T-helper 1 cell treated with Interleukin-12 subunit alpha and Interleukin-12 subunit beta and Interleukin-4 antibody, amounts not matched to agents 30 μg/mL and 1 μg/mL, for 36 hours (primary cell): ENCODE measurements around the gene ZBTB7B.

Experiments
- H3K27ac Mint-ChIP-seq: one replicate; pipeline ENCODE4 v1.8.0; 2021; ENCODE audit warnings: mild to moderate bottlenecking, mixed read lengths
- H3K27me3 Mint-ChIP-seq: one replicate; pipeline ENCODE4 v1.8.0; 2021; ENCODE audit warnings: low read depth, mixed read lengths
- H3K36me3 Mint-ChIP-seq: one replicate; pipeline ENCODE4 v1.8.0; 2021; ENCODE audit warnings: low read depth, mixed read lengths
- H3K4me1 Mint-ChIP-seq: one replicate; pipeline ENCODE4 v1.8.0; 2021; ENCODE audit warnings: low read depth, mixed read lengths
- H3K4me3 Mint-ChIP-seq: one replicate; pipeline ENCODE4 v1.8.0; 2021; ENCODE audit warnings: mild to moderate bottlenecking, moderate library complexity, mixed read lengths
- H3K9me3 Mint-ChIP-seq: one replicate; pipeline ENCODE4 v1.8.0; 2021; ENCODE audit warnings: mixed read lengths

The ZBTB7B gene

DNA sequence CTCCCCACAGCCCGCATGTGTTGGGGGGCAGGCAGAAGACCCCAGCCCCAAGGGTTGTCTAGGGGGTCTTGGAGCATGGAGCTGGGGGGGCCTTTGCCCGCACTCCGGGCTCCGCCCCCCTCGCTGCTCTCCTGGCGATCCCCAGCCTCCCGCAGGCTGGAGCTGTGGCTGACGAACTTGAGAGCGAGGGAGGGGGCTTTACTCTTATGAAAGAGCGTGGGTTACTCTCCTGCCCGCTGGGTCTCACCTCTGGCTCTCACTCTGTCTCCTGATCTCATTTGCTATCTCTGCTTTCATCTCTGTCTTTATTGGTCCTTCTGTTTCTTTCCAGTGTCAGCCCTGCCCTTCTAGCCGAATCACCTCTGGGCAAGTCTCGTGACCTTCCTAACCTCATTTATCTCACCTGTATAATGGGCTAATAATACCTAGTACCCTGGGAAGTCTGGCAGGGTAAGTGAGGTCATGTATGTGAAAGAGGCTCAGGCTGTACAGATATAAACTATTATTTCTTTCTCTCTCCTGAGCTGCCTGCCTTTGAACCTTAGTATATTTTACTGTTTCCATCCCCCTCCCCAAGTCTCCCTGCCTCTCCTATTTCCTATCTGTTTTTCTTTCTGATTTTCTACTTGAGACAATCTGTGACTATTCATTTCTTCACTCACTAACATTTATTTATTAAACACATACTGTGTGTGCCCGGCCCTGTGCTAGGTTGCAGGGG lies 61.7 kb downstream of the ZBTB7B start:
- H3K27me3 Mint-ChIP-seq = peaks cover 5% of the 10 kb centered on the region
- H3K9me3 Mint-ChIP-seq = no peaks in the 10 kb centered on the region
- peaks cover 14% of the 10 kb centered on the region for H3K36me3 Mint-ChIP-seq
- H3K4me3 Mint-ChIP-seq = peak overlapping the region; percentile 89
- peak overlapping the region; percentile 66 for H3K27ac Mint-ChIP-seq
- H3K4me1 Mint-ChIP-seq = peaks cover 21% of the 10 kb centered on the region

DNA sequence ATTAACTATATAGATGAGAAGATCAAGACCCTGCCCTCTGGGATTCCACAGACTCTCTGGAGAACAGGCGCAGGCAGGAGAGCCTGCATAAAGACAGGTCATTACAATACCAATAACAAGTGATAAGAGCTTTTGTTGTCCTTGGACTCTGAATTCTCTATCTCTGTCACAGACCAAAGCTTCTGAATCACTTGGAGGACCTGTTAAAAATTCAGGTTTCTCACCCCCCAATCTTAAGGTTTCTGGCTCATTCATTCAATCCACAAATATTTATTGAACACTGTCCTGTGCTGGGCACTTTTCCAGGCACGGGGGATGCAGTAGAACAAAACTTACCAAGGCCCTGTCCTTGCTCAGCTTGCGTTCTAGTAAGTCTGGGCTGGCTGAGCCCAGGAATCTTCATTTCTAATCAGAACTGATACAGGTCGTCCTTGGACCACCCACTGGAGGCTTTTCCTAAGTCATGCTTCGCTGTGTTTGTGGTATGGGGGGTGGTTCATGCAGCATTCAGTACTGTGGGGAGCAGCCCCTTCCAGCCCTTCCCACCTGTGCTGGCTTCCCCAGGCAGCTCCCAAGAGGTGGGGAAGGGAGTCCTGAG lies 62.3 kb downstream of the ZBTB7B start:
- peak overlapping the region; percentile 89 for H3K4me3 Mint-ChIP-seq
- H3K36me3 Mint-ChIP-seq = peaks cover 14% of the 10 kb centered on the region
- no peak overlapping the region for H3K27ac Mint-ChIP-seq
- peaks cover 21% of the 10 kb centered on the region for H3K4me1 Mint-ChIP-seq
- no peaks in the 10 kb centered on the region for H3K9me3 Mint-ChIP-seq
- H3K27me3 Mint-ChIP-seq = peaks cover 5% of the 10 kb centered on the region

DNA sequence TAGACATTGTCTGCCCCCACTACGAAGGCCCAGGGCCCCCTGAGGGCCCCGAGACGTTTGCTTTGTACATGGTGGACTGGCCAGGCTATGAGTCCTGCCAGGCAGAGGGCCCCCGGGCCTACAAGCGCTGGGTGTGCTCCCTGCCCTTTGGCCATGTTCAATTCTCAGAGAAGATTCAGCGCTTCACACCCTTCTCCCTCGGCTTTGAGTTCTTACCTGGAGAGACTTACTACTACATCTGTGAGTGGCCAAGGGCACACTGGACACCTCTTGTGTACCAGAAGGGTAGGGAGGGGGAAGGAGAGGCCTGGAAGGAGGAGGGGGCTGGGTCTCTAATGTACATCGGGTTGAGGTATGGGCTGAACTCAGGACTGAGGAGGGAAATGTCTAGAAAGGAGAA lies 64.2 kb downstream of the ZBTB7B start:
- Mint-ChIP-seq H3K4me1 (peaks cover 22% of the 10 kb centered on the region), H3K9me3 (no peaks in the 10 kb centered on the region), H3K4me3 (no peak overlapping the region), H3K27me3 (peaks cover 10% of the 10 kb centered on the region), H3K27ac (no peak overlapping the region), H3K36me3 (peaks cover 7% of the 10 kb centered on the region)
